Prostate gland (tissue), 2 donors: ENCODE results near the gene MAN2B2.

Experiments
- POLR2A ChIP-seq: fragments of 450-650 bp; IDR thresholded peaks from one replicate; pipeline ENCODE4 v1.6.1; 2016; ENCODE audit warnings: antibody characterized with exemption, mild to moderate bottlenecking
- POLR2AphosphoS5 ChIP-seq: sonication (generic); formaldehyde crosslinking; IDR thresholded peaks from one replicate; pipeline ENCODE4 v1.6.1; 2017; ENCODE audit warnings: antibody characterized with exemption
- TF ChIP-seq, protein P1 (sequence below), 4 experiments: fragments of 200-600 bp in 2 of 4; fragments of 450-650 bp in 2 of 4; sonication (generic) in 2 of 4; IDR thresholded peaks; 1 replicate in 3 of 4; 2 replicates in 1 of 4; pipeline ENCODE4 v1.5.1; 2016 to 2019; ENCODE audit warnings: antibody characterized with exemption in 4 of 4, mild to moderate bottlenecking in 2 of 4, moderate library complexity in 2 of 4

GRCh38 chr4:6614701-6615230, 39.8 kb downstream of the MAN2B2 start:
- no peak for TF ChIP-seq POLR2A
- TF ChIP-seq, protein P1, sequence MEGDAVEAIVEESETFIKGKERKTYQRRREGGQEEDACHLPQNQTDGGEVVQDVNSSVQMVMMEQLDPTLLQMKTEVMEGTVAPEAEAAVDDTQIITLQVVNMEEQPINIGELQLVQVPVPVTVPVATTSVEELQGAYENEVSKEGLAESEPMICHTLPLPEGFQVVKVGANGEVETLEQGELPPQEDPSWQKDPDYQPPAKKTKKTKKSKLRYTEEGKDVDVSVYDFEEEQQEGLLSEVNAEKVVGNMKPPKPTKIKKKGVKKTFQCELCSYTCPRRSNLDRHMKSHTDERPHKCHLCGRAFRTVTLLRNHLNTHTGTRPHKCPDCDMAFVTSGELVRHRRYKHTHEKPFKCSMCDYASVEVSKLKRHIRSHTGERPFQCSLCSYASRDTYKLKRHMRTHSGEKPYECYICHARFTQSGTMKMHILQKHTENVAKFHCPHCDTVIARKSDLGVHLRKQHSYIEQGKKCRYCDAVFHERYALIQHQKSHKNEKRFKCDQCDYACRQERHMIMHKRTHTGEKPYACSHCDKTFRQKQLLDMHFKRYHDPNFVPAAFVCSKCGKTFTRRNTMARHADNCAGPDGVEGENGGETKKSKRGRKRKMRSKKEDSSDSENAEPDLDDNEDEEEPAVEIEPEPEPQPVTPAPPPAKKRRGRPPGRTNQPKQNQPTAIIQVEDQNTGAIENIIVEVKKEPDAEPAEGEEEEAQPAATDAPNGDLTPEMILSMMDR (IDR thresholded peaks at IDR 0.05) = no peak
- no peak for TF ChIP-seq POLR2AphosphoS5
